Activated gamma-delta T cell (primary cell): Measurements from ENCODE around the gene AK6.
"Not testable (repeated sequence)": the region's sequence is repeated elsewhere in the genome, so short reads cannot be mapped to it uniquely, and the experiment has no call there.

Source experiments
- DNase-seq: peaks from one replicate; lab custom pipeline; 2025; lab: John Stamatoyannopoulos, UW
- total RNA-seq, 2 donors: gene quantifications; one replicate each; lab custom pipeline; 2026; lab: John Stamatoyannopoulos, UW

The AK6 gene
- total RNA-seq = 10.5 to 12.8 reads per million in 2 donors

DNA sequence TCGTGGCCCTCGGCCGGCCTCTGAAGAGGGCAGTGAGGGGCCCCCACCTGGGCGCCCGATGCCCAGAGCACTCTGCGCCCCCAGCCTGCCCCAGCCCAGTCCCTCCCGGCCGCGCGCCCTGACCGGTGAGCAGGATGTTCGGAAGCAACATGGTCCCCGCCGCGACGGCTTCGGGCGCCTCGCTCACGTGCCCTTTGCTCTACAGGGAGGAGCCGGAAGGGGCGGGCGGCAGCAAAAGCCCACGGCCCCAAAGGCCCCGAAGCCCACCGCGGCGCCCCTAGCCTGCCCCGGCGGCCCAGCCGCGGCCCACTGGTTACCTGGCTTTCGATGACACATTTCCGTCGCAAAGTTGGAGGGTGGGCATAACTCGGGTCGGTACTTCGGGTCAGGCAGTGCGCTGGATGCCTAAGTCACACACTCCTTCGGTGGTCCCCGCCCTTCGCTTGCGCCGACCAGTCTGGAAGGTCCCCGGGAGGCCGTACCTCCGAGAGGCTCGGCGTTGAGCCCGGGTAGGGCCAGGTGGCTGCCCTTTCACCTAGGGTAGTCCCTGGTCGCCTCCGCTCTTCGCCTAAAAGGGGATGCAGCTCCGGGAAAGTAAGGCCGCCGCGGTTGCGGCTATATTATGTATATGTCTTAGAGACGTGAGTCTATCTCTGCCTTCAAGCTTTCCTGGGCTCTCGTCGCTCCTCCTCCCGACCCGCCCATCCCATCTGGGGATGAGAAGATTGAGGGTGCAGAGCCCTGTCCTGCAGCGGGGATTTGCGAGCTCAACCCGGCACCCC, at the start of gene AK6, which contains the start of the genes RAD17 and TAF9:
TSS of gene AK6 (minus strand) at position 181 of the 782 bp plus-strand sequence. CDS start at position 151, 30 bp downstream.
TSS of gene RAD17 (plus strand) at position 479 of the 782 bp plus-strand sequence. CDS start 2,391 bp downstream, outside the sequence.
TSS of gene TAF9 (minus strand) at position 181 of the 782 bp plus-strand sequence. CDS start 3,783 bp downstream, outside the sequence.
- peak; percentile 79 for DNase-seq

DNA sequence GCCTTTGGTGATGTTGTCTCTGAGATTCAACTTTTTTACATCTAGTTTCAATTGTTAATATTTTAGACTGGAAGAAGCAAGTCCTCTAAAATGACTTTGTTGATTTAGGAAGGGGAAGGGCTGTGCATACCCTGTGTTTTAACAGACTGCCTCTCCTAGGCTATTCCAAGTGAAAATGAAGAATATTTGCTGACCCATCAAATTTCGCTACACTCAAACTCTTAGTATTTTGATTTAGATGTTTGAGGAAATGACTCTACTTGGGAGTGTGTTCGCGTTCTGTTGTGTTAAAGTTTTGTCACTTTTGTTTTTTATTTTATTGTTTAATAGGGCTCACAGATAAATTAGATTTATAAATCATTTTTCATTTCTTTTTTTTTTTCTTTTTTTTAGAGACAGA, 49.2 kb upstream of the AK6 start:
- no peak for DNase-seq

- no peak for DNase-seq
Observed at GRCh38 chr5:69416699-69417098, 47.4 kb upstream of the AK6 start.

DNA sequence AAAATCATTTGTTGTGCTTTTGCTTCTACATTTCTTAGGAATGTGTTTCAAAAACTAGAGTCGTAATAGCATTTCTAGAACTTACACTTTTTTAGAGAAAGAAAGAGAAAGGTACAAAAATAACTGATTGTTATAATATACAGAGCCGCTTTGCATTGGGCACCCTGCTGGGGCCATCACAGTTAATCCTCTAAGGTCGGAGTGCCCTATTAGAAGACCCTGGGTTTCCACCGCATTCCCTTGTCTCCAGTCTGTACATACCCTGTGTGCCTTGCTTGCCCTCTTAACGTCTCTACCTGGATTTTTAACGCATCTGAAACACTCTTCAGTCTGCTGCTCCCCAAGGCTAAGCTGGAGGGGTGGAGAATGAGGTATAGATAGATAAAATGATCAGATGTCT, 46.9 kb upstream of the AK6 start:
- no peak for DNase-seq

GRCh38 chr5:69415584-69415958, 46.3 kb upstream of the AK6 start:
- DNase-seq = peak; percentile 9

DNA sequence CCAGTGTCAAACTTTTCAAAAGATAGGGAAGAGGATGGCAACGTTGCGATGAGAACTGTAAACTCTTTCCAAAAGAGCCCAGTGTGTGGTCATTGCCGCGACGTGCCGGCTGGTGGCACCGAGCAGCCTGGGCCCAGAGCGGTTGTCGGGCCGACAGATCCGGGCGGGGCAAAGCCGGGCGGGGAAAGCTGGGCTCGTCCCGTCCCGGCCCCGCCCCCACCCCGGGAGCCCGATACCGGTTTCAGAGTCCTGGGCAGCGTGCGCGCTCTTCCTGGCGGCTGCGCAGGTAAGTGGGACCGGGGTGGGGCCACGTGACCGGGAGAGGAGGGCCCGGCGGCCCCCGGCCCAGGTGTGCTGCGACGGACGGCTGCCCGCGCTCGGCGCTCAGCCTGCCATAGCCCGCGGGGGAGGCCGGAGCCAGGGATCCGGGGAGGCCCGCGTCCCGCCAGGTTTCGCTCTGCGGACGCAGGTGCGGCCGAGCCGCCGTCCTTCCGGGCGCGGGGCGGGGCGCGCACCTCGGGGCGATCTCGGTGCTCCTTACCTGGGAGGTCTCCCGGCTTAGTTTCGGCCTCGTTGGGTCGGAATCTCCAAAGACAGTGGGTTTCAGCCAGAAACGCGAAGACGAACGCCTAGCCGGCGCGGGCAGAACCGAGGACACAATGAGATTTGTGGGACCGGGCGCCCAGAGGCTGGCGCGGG, 45.7 kb upstream of the AK6 start, which contains the start of gene MARVELD2:
TSS of gene MARVELD2 (plus strand) at position 232 of the 699 bp plus-strand sequence. CDS start 4,270 bp downstream, outside the sequence.
- DNase-seq = peak; percentile 12

- DNase-seq = no peak
Observed at GRCh38 chr5:69404659-69405330, 35.5 kb upstream of the AK6 start.

DNA sequence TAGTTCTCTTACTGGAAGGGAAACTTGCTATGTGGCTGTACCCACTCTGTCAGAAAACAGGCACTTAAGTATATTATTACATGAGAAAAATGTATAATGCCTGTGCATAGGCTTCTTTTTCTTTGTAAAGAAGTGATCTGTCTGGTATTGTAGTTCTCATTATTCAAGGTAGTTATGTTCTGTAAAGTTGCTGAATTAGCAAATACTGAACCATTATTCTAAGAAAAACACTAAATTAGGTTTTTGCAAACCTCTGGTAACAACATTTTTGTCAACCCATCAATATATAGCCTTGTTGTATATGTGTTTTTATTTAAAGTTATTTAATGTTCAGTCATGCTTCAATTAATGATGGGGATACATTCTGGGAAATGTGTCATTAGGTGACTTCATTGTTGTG, 9.1 kb upstream of the AK6 start:
- no peak for DNase-seq

DNA sequence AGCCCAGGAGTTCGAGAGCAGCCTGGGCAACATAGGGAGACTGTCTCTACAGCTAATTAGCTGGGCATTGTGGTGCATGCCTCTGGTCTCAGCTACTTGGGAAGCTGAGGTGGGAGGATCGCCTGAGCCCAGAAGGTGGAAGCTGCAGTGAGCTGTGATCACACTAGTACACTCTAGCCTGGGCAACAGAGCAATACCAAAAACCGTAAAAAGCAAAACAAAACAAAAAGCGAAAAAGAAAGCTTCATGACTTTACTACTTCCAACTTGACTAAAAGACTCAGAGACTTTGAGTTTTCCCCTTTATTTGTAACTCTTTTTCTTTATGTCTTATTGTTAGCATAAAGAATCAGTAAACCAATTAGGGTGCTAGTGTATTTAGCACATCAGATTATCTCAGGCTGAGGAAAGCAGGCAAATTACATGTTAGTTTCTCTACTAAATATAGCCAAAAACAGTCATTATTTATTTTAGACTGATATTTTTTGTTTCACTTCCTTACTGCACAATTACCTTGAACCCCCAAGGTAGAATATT, 5.7 kb upstream of the AK6 start:
- DNase-seq = no peak

DNA sequence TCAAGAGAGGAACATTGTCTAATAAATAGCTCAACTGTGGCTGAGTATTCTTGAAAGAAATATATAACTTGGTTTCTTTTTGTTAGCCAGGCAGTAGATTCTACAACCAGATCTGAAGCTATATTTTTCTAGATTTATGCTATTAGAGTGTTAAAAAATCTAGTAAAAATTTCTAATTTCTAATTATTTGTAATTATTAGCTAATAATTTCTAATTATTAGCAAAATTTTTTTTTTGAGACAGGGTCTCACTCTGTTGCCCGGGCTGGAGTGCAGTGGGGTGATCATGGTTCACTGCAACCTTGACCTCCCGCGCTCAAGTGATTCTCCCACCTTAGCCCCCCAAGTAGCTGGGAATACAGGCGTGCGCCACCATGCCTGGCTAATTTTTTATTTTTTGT, 3.1 kb upstream of the AK6 start:
- DNase-seq = no peak

DNA sequence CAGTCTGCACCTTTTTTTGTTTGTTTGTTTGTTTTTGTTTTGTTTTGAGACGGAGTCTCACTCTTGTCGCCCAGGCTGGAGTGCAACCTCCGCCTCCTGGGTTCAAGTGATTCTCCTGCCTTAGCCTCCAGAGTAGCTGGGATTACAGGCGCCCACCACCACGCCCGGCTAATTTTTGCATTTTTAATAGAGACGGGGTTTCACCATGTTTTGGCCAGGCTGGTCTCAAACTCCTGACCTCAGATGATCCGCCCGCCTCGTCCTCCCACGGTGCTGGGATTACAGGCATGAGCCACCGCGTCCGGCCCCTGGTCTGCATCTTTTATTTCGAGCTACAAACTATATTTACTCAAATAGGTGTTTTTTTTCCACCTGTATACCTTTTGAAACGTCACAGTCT, 1.0 kb upstream of the AK6 start:
- not testable (repeated sequence) for DNase-seq

GRCh38 chr5:69368458-69369339, 621 bp downstream of the AK6 start:
- DNase-seq = no peak

GRCh38 chr5:69367697-69368279, 1.5 kb downstream of the AK6 start:
- no peak for DNase-seq

DNA sequence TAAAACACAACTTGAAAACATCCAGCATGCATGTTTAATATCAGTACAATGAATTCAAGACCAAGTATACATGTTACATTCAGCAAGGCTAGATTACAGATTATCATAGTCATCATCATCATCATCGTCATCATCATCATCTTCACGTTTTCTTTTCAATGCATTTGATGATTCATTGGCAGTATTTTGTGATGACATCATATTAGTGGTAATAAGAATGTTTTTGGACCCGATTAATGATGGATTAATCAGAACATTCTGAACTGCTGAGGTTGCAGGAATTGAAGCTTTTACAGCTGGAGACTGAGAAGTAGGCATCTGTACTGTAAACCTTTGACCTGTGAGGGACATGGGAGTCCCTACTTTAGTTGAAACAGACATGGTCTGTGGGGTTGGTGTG, 4.5 kb downstream of the AK6 start:
- no peak for DNase-seq

DNA sequence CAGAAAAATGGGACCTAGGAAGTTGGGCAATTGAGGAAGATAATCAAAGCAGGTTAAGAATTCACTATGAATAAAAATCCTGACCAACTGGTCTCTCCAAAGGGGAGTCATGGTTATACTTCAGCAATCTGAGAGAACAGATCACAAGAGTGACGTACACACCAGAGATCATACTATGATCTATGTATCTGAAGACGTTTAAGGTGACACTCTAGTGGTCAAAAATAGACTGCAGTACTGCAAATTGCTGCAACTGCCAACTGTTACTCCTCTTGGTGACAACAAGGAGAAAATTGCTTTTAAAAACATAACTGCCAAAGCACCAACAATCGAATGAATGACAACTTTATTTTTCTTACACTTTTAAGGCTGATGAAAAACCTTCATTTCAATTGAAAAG, 4.9 kb downstream of the AK6 start:
- DNase-seq = no peak

GRCh38 chr5:69360442-69360841, 8.9 kb downstream of the AK6 start:
- no peak for DNase-seq

DNA sequence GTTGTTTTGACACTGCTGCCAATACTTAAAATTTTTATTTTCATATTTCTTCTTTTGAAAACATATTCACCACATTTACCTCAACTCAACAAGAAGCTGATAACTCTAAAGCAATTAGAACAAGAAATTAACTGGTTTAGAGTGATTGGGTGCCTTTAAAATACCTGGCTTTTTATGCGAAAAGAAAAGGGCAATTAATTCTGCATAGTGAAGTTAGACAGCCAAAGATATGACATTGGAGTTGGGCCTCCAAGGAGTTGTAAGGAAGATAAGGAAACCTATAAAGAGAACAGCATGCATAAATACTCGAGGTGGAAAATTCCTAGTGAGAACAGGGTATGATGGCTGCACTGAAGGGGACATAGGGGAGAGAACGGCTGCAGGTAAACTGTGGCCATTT, 9.6 kb downstream of the AK6 start:
- DNase-seq = no peak

DNA sequence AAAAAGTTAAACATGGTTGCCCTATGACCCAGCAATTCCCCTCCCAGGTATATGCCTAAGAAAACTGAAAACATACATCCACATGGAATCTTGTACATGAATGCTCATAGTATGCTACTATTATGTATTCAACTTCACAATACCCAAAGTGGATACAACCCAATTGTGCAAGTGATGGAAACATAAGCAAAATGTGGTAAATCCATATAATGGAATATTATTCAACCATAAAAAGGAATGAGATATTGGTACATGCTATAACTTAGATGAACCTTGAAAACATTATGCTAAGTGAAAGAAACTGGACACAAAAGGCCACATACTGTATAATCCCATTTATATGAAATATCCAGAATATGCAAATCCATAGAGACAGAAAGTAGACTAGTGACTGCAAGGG, 18.7 kb downstream of the AK6 start:
- DNase-seq = no peak

GRCh38 chr5:69343083-69343482, 26.2 kb downstream of the AK6 start:
- DNase-seq = no peak

GRCh38 chr5:69341520-69342161, 27.7 kb downstream of the AK6 start:
- no peak for DNase-seq
